ENCODE results near the gene RAD51.

DNA sequence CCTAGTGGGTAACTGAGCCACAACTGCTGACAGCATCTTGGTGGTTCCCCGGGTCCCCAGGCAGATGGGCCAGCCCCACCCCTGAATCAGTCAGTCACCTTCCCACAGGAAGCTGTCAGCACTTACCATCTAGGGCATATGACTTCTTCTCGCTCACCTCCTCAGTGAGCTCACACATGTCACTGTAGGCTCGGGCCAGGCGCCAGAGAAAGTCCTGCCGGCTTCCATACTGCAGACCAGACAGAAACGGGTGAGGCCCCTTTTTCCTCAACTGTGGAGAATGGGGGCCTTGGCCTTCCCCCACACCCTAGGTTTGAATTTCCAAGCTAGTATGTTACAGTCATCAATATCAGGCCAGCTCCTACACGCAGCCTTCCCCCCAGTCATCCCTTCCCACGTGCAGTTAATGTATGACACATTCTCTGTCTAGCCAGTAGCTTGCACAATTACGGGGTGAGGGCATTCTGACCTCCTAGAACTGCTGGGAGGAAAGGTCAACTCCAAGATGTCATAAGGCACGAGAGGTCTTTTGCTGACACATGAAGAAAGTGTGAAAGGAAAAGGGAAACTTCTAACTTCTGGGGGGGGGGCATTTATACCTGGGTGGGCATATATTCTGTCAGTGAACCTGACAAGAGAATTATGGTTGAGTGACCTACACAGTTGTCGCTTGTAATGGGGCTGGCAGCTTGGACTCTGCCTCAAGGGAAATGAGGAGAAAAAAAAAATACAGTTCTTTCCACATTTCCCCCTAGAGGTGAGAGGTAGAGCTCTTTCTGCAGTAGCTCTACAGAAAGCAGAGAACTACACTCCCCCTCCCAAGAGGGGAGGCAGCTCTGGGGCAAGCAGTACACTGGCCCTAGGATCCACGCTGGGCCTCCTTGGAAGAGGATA is 49.2 kb downstream of the RAD51 start:
- TF ChIP-seq EZH2 (IDR thresholded peaks at IDR 0.05; ENCODE audit: borderline replicate concordance, low read length) = no peak
- TF ChIP-seq, protein P1, sequence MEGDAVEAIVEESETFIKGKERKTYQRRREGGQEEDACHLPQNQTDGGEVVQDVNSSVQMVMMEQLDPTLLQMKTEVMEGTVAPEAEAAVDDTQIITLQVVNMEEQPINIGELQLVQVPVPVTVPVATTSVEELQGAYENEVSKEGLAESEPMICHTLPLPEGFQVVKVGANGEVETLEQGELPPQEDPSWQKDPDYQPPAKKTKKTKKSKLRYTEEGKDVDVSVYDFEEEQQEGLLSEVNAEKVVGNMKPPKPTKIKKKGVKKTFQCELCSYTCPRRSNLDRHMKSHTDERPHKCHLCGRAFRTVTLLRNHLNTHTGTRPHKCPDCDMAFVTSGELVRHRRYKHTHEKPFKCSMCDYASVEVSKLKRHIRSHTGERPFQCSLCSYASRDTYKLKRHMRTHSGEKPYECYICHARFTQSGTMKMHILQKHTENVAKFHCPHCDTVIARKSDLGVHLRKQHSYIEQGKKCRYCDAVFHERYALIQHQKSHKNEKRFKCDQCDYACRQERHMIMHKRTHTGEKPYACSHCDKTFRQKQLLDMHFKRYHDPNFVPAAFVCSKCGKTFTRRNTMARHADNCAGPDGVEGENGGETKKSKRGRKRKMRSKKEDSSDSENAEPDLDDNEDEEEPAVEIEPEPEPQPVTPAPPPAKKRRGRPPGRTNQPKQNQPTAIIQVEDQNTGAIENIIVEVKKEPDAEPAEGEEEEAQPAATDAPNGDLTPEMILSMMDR (IDR thresholded peaks at IDR 0.05; ENCODE audit: low read length) = no peak
